GM19240 (cell line): ENCODE results near the gene PFDN4.

Experiments
- DNase-seq: peaks from one replicate; pipeline ENCODE4 v3.0.0; 2011; ENCODE audit warnings: low spot score; ENCODE audit not compliant: insufficient read length

PFDN4 gene

GRCh38 chr20:54173653-54174456 lies 34.0 kb upstream of the PFDN4 start, which contains the start of gene CYP24A1:
TSS of gene CYP24A1 (minus strand) at chr20:54173986. CDS start at chr20:54173579, 407 bp downstream.
- no peak for DNase-seq

GRCh38 chr20:54174457-54175175 lies 33.3 kb upstream of the PFDN4 start:
- DNase-seq: no peak

DNA sequence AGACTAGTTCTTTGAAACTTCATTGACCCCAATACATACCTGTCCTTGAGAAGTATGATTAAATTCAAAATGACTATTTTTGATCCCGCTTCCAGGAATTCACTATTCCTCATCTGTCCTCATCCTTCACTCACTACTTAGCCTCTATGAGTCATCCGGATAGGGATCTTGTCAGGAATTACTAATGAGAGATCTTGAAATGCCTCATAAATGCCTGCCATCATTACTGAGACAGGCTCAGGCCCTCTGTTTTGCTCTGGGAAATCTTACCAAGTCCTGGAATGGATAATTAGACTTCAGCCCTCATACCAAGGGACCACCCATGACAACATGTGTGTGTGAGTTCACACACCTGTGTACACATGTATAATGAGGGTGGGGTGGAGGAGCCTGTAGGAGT lies 31.3 kb upstream of the PFDN4 start:
- no peak for DNase-seq

GRCh38 chr20:54177378-54177777 lies 30.5 kb upstream of the PFDN4 start:
- DNase-seq: no peak

DNA sequence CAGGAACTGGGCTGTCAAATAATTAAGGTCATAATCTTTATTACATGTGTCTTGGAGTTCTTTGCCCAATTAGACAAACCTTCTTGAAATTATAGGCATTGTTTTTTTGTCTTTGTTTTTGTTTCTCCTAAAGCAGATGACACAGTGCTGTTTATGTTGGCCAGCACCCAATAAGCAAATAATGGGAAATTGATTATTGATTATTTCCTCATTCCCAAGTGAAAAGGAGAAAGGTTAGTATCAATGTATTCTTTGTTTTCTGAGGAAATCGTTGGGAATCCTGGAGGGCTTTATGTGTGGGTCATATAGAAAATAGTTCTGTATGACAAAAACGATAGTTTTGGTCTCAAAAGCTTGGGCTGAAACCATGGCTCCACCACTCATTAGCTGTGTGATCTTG lies 29.6 kb upstream of the PFDN4 start:
- no peak for DNase-seq

- DNase-seq: no peak
Observed at GRCh38 chr20:54179946-54180345, 27.9 kb upstream of the PFDN4 start.

DNA sequence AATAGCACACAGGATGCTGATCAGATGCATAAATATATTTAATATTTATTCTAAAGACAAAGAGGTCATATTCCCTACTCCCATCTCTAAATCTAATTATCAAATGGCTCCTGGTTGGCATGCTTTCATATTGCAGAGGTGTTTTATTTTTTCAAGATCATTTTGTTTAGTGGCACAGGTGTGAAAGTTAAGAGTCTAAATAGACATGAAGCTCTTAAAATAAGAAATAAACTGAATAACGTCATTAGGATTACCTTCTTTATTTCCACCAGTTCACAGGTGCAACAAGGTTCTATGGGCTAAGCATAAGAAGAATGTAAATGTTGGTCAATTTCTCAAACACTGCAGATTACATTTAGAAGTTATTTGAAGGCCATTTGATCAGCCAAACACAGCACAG lies 27.0 kb upstream of the PFDN4 start:
- no peak for DNase-seq

GRCh38 chr20:54184071-54184470 lies 23.8 kb upstream of the PFDN4 start:
- no peak for DNase-seq

- no peak for DNase-seq
Observed at GRCh38 chr20:54184904-54185626, 22.8 kb upstream of the PFDN4 start.

DNA sequence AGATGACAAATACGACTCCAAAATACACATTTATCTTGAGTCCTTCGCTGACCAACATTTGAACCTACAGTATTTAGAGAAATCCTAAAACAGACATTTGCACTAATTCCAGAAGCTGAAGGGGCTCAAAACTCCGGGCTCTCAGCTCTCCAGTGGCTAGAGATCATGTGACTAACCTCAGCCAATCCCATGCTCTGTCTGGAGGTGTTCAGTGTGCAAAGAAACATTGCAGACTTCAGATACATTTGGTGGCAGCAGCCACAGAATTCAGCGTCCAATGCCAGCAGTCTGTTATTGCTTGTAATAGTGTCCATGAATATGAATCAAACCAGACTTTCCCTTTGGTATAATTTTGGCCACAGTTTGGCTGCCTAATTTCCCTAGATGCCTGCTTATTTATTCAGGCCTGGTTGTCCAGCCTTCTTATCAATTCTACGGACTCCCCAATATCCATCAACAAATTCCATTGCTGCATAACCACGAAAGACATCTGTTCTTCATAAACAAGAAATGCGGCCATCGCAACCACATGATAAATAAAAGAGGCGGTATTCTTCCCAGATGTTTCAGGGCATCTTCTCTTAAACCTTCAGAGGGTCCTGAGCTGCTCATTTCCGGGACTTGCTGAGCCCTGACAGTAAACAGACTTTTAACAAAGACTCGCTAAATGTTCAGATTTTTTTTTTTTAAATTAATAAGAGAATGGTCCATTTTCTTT lies 19.6 kb upstream of the PFDN4 start:
- no peak for DNase-seq

DNA sequence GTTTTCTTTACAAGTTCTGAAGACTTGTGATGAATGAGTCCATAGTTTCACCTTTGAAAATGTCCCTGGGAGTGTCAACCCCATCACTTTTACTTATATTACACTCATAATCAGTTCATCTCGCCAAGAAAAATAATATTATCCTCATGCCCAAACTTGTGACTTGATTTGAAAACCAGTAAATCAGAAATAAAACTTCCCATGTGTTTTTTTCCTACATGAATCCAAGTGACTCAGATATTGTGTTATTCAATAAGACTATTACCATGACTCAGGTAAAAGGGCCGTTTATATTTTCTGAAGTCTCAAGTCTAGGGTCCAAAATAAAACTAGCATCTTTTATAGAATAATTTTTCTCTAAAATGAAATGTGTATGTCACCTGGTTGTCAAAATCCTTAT lies 18.3 kb upstream of the PFDN4 start:
- no peak for DNase-seq

DNA sequence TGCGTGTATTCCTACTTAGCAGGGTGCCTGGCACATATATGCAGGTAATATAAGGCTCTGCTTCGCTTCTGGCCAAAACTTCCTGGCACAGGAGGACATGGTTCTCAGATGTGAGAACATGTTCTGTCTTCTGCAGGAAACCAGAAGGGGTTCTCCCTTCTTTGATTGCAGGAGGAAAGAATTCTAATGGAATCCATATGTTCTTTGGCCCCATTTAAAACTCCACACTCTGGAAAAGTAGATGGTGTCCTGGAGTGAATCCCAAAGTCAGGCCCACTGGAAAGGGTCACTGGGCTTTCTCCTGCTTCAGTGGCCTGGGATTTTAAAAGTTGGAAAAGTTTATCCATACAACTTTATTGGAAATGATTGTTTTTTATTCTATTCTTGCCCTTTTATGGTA lies 17.7 kb upstream of the PFDN4 start:
- DNase-seq: no peak

DNA sequence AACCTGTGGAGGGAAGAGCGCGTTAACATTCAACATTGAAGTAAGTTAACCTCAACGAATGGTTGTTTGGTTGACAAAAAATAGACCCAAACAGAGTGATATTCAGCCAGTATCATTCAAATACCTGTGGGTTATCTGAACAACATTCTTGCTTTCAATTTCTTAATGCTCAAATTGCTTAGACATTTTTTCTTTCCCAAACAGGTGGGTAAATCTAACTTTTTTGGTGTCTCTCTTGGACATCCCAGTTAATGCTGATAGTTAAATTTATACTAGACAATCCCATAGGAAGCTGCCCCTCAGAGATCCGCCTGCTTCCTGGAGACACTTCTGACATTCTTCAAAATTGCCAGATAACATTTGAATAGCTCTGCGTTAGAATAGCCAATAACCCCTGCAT lies 14.1 kb upstream of the PFDN4 start:
- DNase-seq: no peak

GRCh38 chr20:54194724-54195438 lies 13.0 kb upstream of the PFDN4 start:
- no peak for DNase-seq

- DNase-seq: no peak
Observed at GRCh38 chr20:54195483-54196472, 12.1 kb upstream of the PFDN4 start.

DNA sequence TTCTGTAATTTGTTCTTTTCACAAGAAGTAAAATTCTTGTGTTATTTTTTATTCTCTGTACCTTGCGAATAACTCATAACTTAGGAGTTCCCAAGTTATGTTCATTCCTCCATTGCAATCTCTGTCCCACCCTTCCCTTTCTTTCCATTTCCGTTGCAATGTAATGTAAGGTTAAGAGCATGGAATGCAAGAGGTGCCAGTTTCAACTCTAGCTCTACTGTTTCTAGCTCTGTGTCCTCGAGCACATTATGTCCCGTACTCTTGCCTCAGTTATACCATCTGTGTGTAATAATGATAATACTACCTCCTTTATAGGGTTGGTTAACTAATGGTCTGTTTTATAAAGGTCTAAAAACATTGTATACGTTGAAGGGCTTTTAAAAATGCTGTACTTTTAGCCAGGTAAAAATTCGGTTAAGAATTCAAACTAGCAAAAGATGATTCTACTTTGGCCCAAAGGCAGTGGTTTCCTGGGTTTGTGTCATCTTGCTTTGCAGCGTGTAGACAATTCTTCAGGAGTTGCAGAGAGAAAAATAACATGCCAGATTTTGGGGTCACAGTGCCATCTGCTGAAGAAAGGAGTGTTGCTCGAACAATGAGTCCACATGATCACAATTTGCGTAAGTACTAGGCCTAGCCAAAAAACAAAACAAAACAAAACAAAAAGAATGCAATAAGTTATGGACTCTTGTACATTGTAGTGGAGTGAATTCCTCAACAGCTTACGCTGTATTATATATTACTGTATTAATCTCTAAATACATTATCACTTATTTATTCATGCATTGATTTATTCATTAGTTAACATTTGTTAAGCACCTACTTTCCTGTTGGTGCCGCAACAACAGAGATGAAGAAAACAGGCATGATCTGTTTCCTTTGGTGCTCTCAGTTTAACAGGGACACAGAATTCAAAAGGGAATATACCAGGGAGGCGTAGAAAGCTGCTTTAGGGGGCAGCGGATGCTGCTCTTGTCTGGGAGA lies 10.0 kb upstream of the PFDN4 start:
- no peak for DNase-seq

DNA sequence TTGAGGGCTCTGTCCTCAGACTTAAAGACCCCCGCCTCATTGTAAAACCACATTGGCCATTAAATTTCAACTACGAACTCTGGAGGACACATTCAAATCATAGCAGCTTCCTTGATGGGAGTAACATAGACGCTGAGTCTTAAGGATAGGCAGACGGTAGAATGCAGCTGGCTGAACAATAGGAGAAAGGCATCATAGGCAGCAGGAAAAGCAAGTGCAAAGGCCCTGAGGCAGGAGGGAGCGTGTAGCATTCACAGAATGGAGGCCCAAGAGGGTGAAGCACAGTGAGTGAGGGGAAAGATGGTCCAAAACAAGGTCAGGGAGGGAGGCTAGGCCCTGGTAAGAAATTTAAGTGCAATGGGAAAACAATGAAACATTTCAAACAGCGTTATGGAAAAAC lies 8.6 kb upstream of the PFDN4 start:
- no peak for DNase-seq

GRCh38 chr20:54199721-54200176 lies 8.1 kb upstream of the PFDN4 start:
- no peak for DNase-seq
